GM10266 (cell line): ENCODE data around the gene UBE2QL1.

Experiments used
- DNase-seq: peaks from one replicate; pipeline ENCODE4 v3.0.0; 2012; ENCODE audit errors: extremely low spot score
- CTCF ChIP-seq: IDR thresholded peaks from 2 replicates; pipeline ENCODE4 v1.5.1; 2012; ENCODE audit warnings: mild to moderate bottlenecking, low read depth; ENCODE audit not compliant: control insufficient read depth, insufficient read depth; ENCODE audit errors: missing control alignments

UBE2QL1 gene

GRCh38 chr5:6454628-6455053, 6.0 kb downstream of the UBE2QL1 start:
- DNase-seq = no peak
- TF ChIP-seq CTCF = no peak

- no peak for TF ChIP-seq CTCF
- DNase-seq = no peak
Observed at GRCh38 chr5:6455571-6456200, 7.0 kb downstream of the UBE2QL1 start.

- no peak for TF ChIP-seq CTCF
- no peak for DNase-seq
Observed at GRCh38 chr5:6456766-6457370, 8.2 kb downstream of the UBE2QL1 start.

- TF ChIP-seq CTCF = no peak
- DNase-seq = no peak
Observed at GRCh38 chr5:6457592-6457991, 8.9 kb downstream of the UBE2QL1 start.

GRCh38 chr5:6458833-6459232, 10.2 kb downstream of the UBE2QL1 start:
- DNase-seq = no peak
- TF ChIP-seq CTCF = no peak

- TF ChIP-seq CTCF = no peak
- DNase-seq = no peak
Observed at GRCh38 chr5:6459896-6460295, 11.2 kb downstream of the UBE2QL1 start.

- TF ChIP-seq CTCF = no peak
- no peak for DNase-seq
Observed at GRCh38 chr5:6461006-6461405, 12.3 kb downstream of the UBE2QL1 start.
